Gastroesophageal sphincter (tissue), 4 donors: Measurements from ENCODE around the gene CHMP5. TPM values are rescaled to one million over a fixed set of nuclear protein-coding genes. Genes with fewer than 3 reads are reported as not detected.

Source experiments
- ATAC-seq: fragments of 150-250 bp; one replicate; pipeline ENCODE4 v1.9.1; 2016; ENCODE audit warnings: mild to moderate bottlenecking, moderate library complexity
- H3K27ac ChIP-seq, 4 donors: fragments of 200-600 bp; sonication (generic) in 3 of 4; 1 replicate in 3 of 4; 2 replicates in 1 of 4; pipeline ENCODE4 v1.5.1; 2016 to 2019
- H3K27me3 ChIP-seq: fragments of 200-600 bp; sonication (generic); one replicate; pipeline ENCODE4 v1.5.1; 2019
- H3K36me3 ChIP-seq, 2 donors: fragments of 200-600 bp; sonication (generic); one replicate each; pipeline ENCODE4 v1.5.1; 2019; ENCODE audit warnings: control low read depth in 1 of 2
- H3K4me1 ChIP-seq, 3 donors: fragments of 200-600 bp; sonication (generic); 1 replicate in 2 of 3; 2 replicates in 1 of 3; pipeline ENCODE4 v1.5.1; 2016 to 2019; ENCODE audit warnings: control low read depth in 2 of 3
- H3K4me3 ChIP-seq, 2 donors: fragments of 200-600 bp; sonication (generic); one replicate each; pipeline ENCODE4 v1.5.1; 2019; ENCODE audit warnings: mild to moderate bottlenecking in 1 of 2, moderate library complexity in 1 of 2
- H3K9me3 ChIP-seq, 3 donors: fragments of 200-600 bp; sonication (generic); one replicate each; pipeline ENCODE4 v1.5.1; 2017 to 2019; ENCODE audit warnings: control low read depth in 2 of 3
- CTCF ChIP-seq, 4 experiments: fragments of 200-600 bp in 2 of 4; fragments of 450-650 bp in 2 of 4; sonication (generic) in 1 of 4; IDR thresholded peaks; one replicate each; pipeline ENCODE4 v1.5.1; 2017 to 2019; ENCODE audit warnings: antibody characterized with exemption in 4 of 4, mild to moderate bottlenecking in 2 of 4, moderate library complexity in 2 of 4
- EP300 ChIP-seq: sonication (generic); formaldehyde crosslinking; IDR thresholded peaks from one replicate; pipeline ENCODE4 v1.6.1; 2017; ENCODE audit warnings: antibody characterized with exemption, mild to moderate bottlenecking
- POLR2A ChIP-seq, 2 donors: fragments of 450-650 bp; IDR thresholded peaks; one replicate each; pipeline ENCODE4 v1.6.1; 2017; ENCODE audit warnings: antibody characterized with exemption in 2 of 2, mild to moderate bottlenecking in 2 of 2, moderate library complexity in 1 of 2
- POLR2AphosphoS5 ChIP-seq: sonication (generic); formaldehyde crosslinking; IDR thresholded peaks from one replicate; pipeline ENCODE4 v1.6.1; 2017; ENCODE audit warnings: antibody characterized with exemption
- WGBS, 2 donors: methylation state at CpG; one replicate each; pipeline ENCODE4 v1.1.5; 2018; ENCODE audit warnings: low coverage in 1 of 2; 5-methylcytosine and 5-hydroxymethylcytosine counted together
- total RNA-seq, 4 donors: library from RNA; depleted of rRNA; stranded (reverse); fragments of >200 nt; gene quantifications; one replicate each; pipeline ENCODE4 v1.1.0, GENCODE V29; 2016

CHMP5 gene
- total RNA-seq, 4 donors from 2014 or later, result 45.6 to 89.0 (median 59.3) TPM

- Histone ChIP-seq H3K27me3 (no peaks in the 10 kb centered on the region), H3K27ac (peak overlapping the region in 3 of 4 donors; percentile 92 to 97 (median 96)), H3K36me3 (peaks cover 0 to 62% of the 10 kb centered on the region in 2 donors), H3K4me1 (peaks cover 7 to 46% (median 15%) of the 10 kb centered on the region in 3 donors), H3K9me3 (no peaks in the 10 kb centered on the region), H3K4me3 (peak overlapping the region; percentile 69 to 96)
- 16 to 24% methylated on average over 5 to 6 of the region's 25 CpGs for WGBS, 2 donors
- TF ChIP-seq CTCF (IDR thresholded peaks at IDR 0.05) (no peak), POLR2A (IDR thresholded peaks at IDR 0.05) (no peak), EP300 (no peak), POLR2AphosphoS5 (no peak)
- no peak for ATAC-seq
Observed at GRCh38 chr9:33263131-33264002, 1.5 kb upstream of the CHMP5 start.

DNA sequence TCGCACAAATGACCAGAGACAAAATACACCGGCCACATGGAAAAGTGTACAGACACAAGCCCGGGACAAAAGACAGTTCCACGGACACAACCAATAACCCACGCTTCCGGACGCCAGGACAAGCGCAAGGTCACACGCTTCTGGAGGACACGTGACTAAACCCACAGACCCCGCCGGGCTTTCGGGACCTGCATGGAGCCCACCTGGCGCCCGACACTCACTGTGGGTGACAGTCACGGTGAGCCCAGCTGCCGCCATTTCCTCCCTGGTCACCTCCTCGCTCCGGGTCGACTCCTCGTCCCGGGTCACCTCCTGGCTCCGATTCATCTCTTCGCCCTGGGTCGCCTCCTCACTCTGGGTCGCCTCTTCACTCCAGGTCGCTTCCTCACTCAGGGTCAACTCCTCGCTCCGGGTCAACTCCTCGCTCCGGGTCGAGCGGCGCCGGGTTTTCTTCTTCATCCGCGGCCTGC, 811 bp upstream of the CHMP5 start:
- Histone ChIP-seq H3K4me1 (peaks cover 7 to 46% (median 15%) of the 10 kb centered on the region in 3 donors), H3K9me3 (no peaks in the 10 kb centered on the region), H3K27ac (peak overlapping the region; percentile 78 to 97 (median 94)), H3K27me3 (no peaks in the 10 kb centered on the region), H3K4me3 (peak overlapping the region; percentile 69 to 96), H3K36me3 (peaks cover 0 to 62% of the 10 kb centered on the region in 2 donors)
- ATAC-seq, result peak; percentile 16
- 1% methylated on average over 23 of the region's 37 CpGs; no CpG with 5 or more reads in 1 of the 2 donors for WGBS, 2 donors
- TF ChIP-seq CTCF (IDR thresholded peaks at IDR 0.05) (no peak), POLR2A (IDR thresholded peaks at IDR 0.05) (no peak), EP300 (no peak), POLR2AphosphoS5 (no peak)

DNA sequence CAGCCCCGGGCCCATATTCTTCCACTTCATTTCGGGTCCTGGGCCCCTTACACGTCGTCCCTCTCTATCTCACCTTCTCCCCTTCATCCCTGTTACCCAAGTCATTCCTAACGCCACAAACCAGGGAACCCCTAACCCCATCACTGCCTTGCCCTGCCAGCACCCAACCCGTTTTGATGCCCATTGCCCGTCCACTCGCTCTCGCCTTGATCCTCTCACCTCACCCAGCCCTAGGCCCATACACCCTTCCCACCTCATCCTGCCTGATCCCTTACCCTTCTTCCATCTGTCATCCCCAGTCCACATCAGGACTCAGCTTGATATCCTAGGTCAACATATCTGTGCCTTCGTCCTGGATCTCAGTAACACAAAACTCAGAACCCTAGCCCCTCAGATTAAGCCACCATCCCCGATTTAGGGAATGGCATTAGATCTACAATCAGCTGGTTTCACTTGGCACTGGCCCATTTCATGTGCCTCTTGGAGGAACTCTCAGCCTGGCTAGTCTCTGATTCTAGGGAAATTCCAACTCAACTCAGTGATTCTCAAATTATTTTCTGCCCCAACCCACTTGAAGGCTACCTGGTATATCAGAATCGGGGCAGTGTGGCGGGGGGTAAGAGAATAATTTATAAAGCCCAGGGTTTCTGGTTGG, 489 bp downstream of the CHMP5 start:
- H3K9me3 ChIP-seq, result no peaks in the 10 kb centered on the region
- H3K27me3 ChIP-seq, result no peaks in the 10 kb centered on the region
- peaks cover 7 to 46% (median 15%) of the 10 kb centered on the region in 3 donors for H3K4me1 ChIP-seq
- ATAC-seq, result no peak
- peak overlapping the region; percentile 92 to 97 (median 96) for H3K27ac ChIP-seq
- peaks cover 0 to 61% of the 10 kb centered on the region in 2 donors for H3K36me3 ChIP-seq
- 19 to 23% methylated on average over 7 to 13 of the region's 13 CpGs for WGBS, 2 donors
- peak overlapping the region; percentile 96 to 97 for H3K4me3 ChIP-seq
- TF ChIP-seq POLR2A (IDR thresholded peaks at IDR 0.05) (no peak), EP300 (no peak), CTCF (IDR thresholded peaks at IDR 0.05) (no peak), POLR2AphosphoS5 (no peak)

GRCh38 chr9:33267151-33267767, 2.4 kb downstream of the CHMP5 start:
- H3K36me3 ChIP-seq, result peaks cover 11 to 61% of the 10 kb centered on the region in 2 donors
- TF ChIP-seq POLR2AphosphoS5 (no peak), EP300 (no peak), POLR2A (IDR thresholded peaks at IDR 0.05) (no peak), CTCF (IDR thresholded peaks at IDR 0.05) (no peak)

More at GRCh38 chr9:33267151-33267767, 2.4 kb downstream of the CHMP5 start:
- ATAC-seq, result no peak
- no peak overlapping the region for H3K4me3 ChIP-seq
- H3K4me1 ChIP-seq, result peaks cover 7 to 39% (median 15%) of the 10 kb centered on the region in 3 donors
- no peaks in the 10 kb centered on the region for H3K27me3 ChIP-seq
- no peaks in the 10 kb centered on the region for H3K9me3 ChIP-seq
- H3K27ac ChIP-seq, result no peak overlapping the region
